BLaER1 treated with 17β-estradiol and CSF1 and Interleukin-3, amounts not matched to agents 10 nM and 100 nM (cell line): Measurements from ENCODE around the gene TAF1D.
"Not testable (repeated sequence)": the region's sequence is repeated elsewhere in the genome, so short reads cannot be mapped to it uniquely, and the experiment has no call there.

Source experiments
- H3K27ac ChIP-seq, 11 experiments: shearing (Covaris generic); formaldehyde crosslinking; 2 replicates each; pipeline ENCODE4 v1.8.1; 2022
- H3K27me3 ChIP-seq, 11 experiments: shearing (Covaris generic); formaldehyde crosslinking; 2 replicates each; pipeline ENCODE4 v1.8.1; 2022
- H3K36me3 ChIP-seq, 11 experiments: shearing (Covaris generic); formaldehyde crosslinking; 2 replicates each; pipeline ENCODE4 v1.8.1; 2022
- H3K4me1 ChIP-seq, 10 experiments: shearing (Covaris generic); formaldehyde crosslinking; 2 replicates each; pipeline ENCODE4 v1.8.1; 2022
- H3K4me2 ChIP-seq, 11 experiments: shearing (Covaris generic); formaldehyde crosslinking; 2 replicates each; pipeline ENCODE4 v1.8.1; 2022
- H3K4me3 ChIP-seq, 10 experiments: shearing (Covaris generic); formaldehyde crosslinking; 2 replicates each; pipeline ENCODE4 v1.8.1; 2022
- H3K9ac ChIP-seq, 11 experiments: shearing (Covaris generic); formaldehyde crosslinking; 2 replicates each; pipeline ENCODE4 v1.8.1; 2022
- H3K9me3 ChIP-seq, 11 experiments: shearing (Covaris generic); formaldehyde crosslinking; replicated peaks in 1 of 11; 2 replicates each; pipeline ENCODE4 v1.8.1; 2022
- H4K20me1 ChIP-seq, 11 experiments: shearing (Covaris generic); formaldehyde crosslinking; 2 replicates each; pipeline ENCODE4 v1.8.1; 2022
- Cebpa-rat ChIP-seq, 11 experiments: shearing (Covaris generic); IDR thresholded peaks; 2 replicates each; pipeline ENCODE4 v1.8.1; 2022

The TAF1D gene

DNA sequence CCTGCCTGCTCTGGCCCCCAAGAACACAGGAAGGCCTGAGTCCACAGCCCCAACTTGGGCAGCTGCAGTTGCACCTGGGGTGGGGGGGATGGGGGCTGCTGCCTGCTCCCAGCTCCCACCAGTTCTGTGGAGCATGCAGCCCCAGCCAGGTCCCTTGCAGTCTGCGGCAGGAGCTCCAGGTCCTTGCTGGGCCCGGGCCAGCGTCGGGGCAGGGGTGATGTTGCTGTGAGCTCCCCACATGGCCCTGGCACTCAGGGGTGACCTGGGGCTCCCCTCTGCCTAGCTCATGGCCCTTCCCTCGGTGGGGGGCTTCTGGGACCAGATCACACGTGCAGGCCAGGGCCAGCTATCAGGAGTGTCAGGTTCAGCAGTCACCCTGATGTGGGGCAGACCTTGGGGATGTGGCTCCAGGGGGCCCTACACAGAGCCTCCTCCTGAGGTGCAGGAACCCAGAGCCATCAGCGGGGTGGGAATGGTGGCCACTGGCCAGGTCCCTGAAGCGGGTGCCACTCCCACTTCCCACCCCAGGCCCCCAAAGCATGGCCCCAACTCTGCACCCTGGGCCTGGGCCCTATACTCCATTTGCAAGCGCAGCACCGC, 32.4 kb upstream of the TAF1D start:
- no peak overlapping the region for H3K9ac ChIP-seq
- peaks cover 11 to 44% (median 26%) of the 10 kb centered on the region in 10 experiments for H3K4me1 ChIP-seq
- no peak for TF ChIP-seq Cebpa-rat (IDR thresholded peaks at IDR 0.05)
- no peaks in the 10 kb centered on the region for H3K27me3 ChIP-seq
- H3K9me3 ChIP-seq: peaks cover 16 to 39% (median 28%) of the 10 kb centered on the region in 11 experiments
- H4K20me1 ChIP-seq: no peaks in the 10 kb centered on the region
- H3K4me2 ChIP-seq: peak overlapping the region in 7 of 11 experiments; percentile 27 to 64 (median 48); a peak in 10 of 22 replicates
- peaks cover 6 to 16% (median 12%) of the 10 kb centered on the region in 11 experiments; a peak in 13 of 22 replicates for H3K36me3 ChIP-seq
- H3K27ac ChIP-seq: peak overlapping the region in 7 of 11 experiments; percentile 50 to 65 (median 61); a peak in 9 of 22 replicates
- H3K4me3 ChIP-seq: no peak overlapping the region

DNA sequence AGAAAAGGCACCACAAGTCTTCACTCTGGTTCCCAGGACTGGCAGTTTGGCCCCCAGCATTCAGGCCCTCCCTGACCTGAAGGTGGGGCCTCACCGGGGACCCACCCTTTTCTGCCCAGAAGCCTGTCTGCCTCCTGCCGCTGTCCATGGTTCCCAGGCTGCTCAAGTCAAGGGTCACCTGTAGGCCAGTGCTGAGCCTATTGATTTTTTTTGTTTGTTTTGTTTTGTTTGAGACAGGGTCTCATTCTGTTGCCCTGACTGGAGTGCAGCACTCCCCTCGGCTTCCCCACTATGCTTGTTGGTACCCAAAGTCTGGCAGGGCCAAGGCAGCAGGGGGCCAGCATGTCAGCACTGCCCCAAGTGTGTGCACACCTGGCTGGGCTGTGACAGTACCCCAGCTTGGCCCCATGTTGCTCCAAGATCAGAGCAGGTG, 31.8 kb upstream of the TAF1D start:
- Histone ChIP-seq H3K4me3 (peak overlapping the region in 1 of 10 experiments; percentile 24; a peak in 1 of 20 replicates), H3K4me1 (peaks cover 11 to 45% (median 26%) of the 10 kb centered on the region in 10 experiments), H3K27me3 (no peaks in the 10 kb centered on the region), H3K4me2 (no peak overlapping the region), H4K20me1 (no peaks in the 10 kb centered on the region), H3K9ac (no peak overlapping the region), H3K9me3 (peaks cover 16 to 39% (median 28%) of the 10 kb centered on the region in 11 experiments), H3K27ac (no peak overlapping the region), H3K36me3 (peaks cover 6 to 16% (median 12%) of the 10 kb centered on the region in 11 experiments; a peak in 13 of 22 replicates)
- no peak for TF ChIP-seq Cebpa-rat (IDR thresholded peaks at IDR 0.05)

DNA sequence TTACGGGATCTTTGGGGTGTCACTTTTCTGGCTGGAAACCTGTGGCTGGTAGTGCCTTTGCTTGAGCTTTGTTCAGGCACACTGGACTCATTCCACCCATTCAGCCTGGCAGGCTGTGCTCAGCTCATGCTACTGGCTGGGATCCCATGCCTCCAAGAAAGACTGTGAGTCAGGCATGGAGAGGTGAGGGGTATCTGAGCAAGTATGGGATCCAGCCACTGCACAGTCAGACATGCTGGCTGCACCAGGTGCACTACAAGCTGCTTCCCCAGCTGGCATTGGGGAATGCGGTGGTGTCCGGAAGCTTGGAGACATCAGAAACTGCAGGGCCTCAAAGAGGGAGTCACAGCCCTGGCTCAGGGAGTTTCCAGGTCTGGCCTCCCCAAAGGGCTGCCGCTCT, 30.8 kb upstream of the TAF1D start:
- no peak for TF ChIP-seq Cebpa-rat (IDR thresholded peaks at IDR 0.05)
- no peak overlapping the region for H3K9ac ChIP-seq

DNA sequence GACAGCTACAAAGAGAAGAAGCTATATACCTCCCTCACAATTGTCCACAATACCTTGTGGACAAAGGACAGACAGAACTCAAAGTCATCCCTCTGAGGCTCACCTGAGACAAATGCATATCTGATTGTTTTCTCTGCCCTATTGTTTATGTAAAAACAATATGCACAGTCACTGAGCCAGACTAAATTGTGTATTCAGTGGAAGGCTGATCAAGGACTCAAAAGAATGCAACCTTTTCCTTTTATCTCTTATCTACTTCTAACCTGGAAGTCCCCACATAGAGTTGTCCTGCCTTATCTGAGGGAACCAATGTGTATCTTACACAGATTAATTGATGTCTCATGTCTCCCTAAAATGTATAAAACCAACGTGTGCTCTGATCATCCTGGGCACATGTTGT, 28.9 kb upstream of the TAF1D start:
- peaks cover 7 to 33% (median 24%) of the 10 kb centered on the region in 11 experiments; a peak in 18 of 22 replicates for H3K36me3 ChIP-seq
- peaks cover 7 to 25% (median 12%) of the 10 kb centered on the region in 10 experiments for H3K4me1 ChIP-seq
- no peak overlapping the region for H3K4me2 ChIP-seq
- no peak for TF ChIP-seq Cebpa-rat (IDR thresholded peaks at IDR 0.05)
- H3K9me3 ChIP-seq: peaks cover 28 to 44% (median 33%) of the 10 kb centered on the region in 11 experiments
- no peak overlapping the region for H3K9ac ChIP-seq
- no peaks in the 10 kb centered on the region for H3K27me3 ChIP-seq
- H3K27ac ChIP-seq: no peak overlapping the region
- H4K20me1 ChIP-seq: no peaks in the 10 kb centered on the region
- no peak overlapping the region for H3K4me3 ChIP-seq

More for the DNA sequence above, 30.8 kb upstream of the TAF1D start:
- Histone ChIP-seq H3K9me3 (peaks cover 20 to 43% (median 31%) of the 10 kb centered on the region in 11 experiments), H3K27me3 (no peaks in the 10 kb centered on the region), H3K36me3 (peaks cover 6 to 17% (median 13%) of the 10 kb centered on the region in 11 experiments; a peak in 15 of 22 replicates), H3K4me2 (no peak overlapping the region), H4K20me1 (no peaks in the 10 kb centered on the region), H3K4me3 (no peak overlapping the region), H3K4me1 (peaks cover 11 to 42% (median 26%) of the 10 kb centered on the region in 10 experiments), H3K27ac (no peak overlapping the region)

DNA sequence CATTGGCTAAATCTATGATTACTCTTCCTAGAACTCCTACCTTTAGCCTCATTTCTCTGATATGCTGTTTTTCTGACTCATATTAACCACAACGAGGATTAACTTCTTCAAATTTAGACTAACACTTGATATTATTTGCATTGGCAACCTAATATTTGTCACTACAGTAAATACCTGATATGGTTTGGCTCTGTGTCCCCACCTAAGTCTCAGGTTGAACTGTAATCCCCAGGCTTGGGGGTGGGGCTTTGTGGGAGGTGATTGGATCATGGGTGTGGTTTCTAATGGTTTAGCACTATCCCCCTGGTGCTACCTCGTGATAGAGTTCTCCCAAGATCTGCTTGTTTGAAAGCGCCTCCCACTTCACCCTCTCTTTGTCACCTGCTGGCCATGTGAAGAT, 25.7 kb upstream of the TAF1D start:
- Histone ChIP-seq H3K9ac (no peak overlapping the region), H3K9me3 (peaks cover 6 to 19% (median 11%) of the 10 kb centered on the region in 11 experiments; a peak in 21 of 22 replicates), H3K36me3 (peaks cover 27 to 54% (median 38%) of the 10 kb centered on the region in 11 experiments), H3K27ac (no peak overlapping the region), H3K27me3 (no peaks in the 10 kb centered on the region), H4K20me1 (no peaks in the 10 kb centered on the region; a peak in 1 of 22 replicates), H3K4me2 (no peak overlapping the region), H3K4me1 (peaks cover 0 to 12% (median 0%) of the 10 kb centered on the region in 10 experiments; a peak in 3 of 20 replicates), H3K4me3 (no peak overlapping the region)
- no peak for TF ChIP-seq Cebpa-rat (IDR thresholded peaks at IDR 0.05)

DNA sequence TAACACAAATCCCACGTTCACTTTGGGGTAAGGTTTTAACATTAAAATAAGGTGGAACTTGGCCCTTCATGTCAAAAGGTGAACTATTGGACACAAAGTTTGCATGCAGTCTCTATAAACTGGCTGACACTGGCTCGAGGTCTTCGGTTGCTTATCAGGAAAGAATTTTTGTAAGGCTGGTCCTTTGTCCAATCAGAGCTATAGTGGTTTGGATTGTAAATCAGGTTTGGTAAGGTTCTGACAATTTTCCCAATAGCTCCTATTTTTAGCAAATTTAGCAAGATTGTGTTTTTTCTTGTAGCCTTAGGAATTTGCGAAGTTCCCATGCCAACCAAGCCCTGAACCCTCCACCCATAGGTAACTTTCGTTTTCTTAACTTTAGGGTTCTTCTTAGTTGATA, 25.2 kb upstream of the TAF1D start:
- H4K20me1 ChIP-seq: no peaks in the 10 kb centered on the region; a peak in 1 of 22 replicates

DNA sequence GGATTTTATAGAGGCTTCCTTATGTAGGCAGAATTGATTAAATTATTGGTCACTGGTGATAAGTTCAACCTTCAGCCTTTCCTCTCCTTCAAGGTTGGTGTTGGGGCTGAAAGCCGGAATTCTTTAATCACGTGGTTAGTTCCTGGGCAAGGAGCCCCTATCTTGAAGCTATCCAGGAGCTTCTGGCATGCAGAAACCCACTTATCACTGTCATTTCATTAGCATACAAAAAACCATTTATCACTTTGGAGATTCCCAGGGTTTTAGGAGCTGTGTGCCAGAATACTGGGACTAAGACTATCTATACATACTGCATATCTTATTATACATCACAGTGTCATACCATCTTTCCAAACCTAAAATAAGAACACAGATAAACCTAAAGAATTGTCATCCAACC, 24.3 kb upstream of the TAF1D start:
- H3K27ac ChIP-seq: no peak overlapping the region

More for the DNA sequence above, 25.2 kb upstream of the TAF1D start:
- no peak overlapping the region for H3K9ac ChIP-seq
- peaks cover 0 to 12% (median 0%) of the 10 kb centered on the region in 10 experiments; a peak in 3 of 20 replicates for H3K4me1 ChIP-seq
- no peak overlapping the region for H3K4me3 ChIP-seq
- no peaks in the 10 kb centered on the region for H3K27me3 ChIP-seq
- H3K9me3 ChIP-seq: peaks cover 5 to 14% (median 9%) of the 10 kb centered on the region in 11 experiments; a peak in 19 of 22 replicates
- no peak for TF ChIP-seq Cebpa-rat (IDR thresholded peaks at IDR 0.05)
- no peak overlapping the region for H3K27ac ChIP-seq
- H3K36me3 ChIP-seq: peaks cover 30 to 56% (median 42%) of the 10 kb centered on the region in 11 experiments
- no peak overlapping the region for H3K4me2 ChIP-seq

DNA sequence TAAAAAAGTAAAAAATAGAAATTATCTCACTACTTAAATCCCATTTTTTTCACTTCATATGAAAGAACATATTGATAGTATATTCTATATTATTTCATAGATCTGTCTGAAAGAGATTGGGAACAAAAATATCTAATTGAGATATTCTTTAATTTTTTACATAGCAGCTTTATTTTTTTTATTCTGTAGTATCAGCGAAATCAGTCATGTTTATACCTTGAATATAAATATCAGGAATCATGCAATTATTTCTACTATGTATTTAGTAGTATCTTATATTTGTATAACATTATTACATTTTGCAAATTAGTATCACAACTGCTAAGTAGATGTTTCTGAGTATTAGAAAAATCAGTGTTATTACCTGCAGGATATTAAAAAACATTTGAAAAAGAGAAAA, 20.6 kb upstream of the TAF1D start:
- no peak for TF ChIP-seq Cebpa-rat (IDR thresholded peaks at IDR 0.05)
- Histone ChIP-seq H3K27me3 (no peaks in the 10 kb centered on the region), H3K36me3 (peaks cover 76 to 100% (median 86%) of the 10 kb centered on the region in 11 experiments)

More for the DNA sequence above, 24.3 kb upstream of the TAF1D start:
- H3K27me3 ChIP-seq: no peaks in the 10 kb centered on the region
- no peak for TF ChIP-seq Cebpa-rat (IDR thresholded peaks at IDR 0.05)
- H4K20me1 ChIP-seq: no peaks in the 10 kb centered on the region; a peak in 1 of 22 replicates
- H3K4me3 ChIP-seq: no peak overlapping the region
- peaks cover 5 to 13% (median 9%) of the 10 kb centered on the region in 11 experiments; a peak in 19 of 22 replicates for H3K9me3 ChIP-seq
- peaks cover 40 to 66% (median 52%) of the 10 kb centered on the region in 11 experiments for H3K36me3 ChIP-seq
- H3K4me2 ChIP-seq: no peak overlapping the region
- H3K4me1 ChIP-seq: peaks cover 0 to 12% (median 0%) of the 10 kb centered on the region in 10 experiments; a peak in 3 of 20 replicates
- no peak overlapping the region for H3K9ac ChIP-seq

DNA sequence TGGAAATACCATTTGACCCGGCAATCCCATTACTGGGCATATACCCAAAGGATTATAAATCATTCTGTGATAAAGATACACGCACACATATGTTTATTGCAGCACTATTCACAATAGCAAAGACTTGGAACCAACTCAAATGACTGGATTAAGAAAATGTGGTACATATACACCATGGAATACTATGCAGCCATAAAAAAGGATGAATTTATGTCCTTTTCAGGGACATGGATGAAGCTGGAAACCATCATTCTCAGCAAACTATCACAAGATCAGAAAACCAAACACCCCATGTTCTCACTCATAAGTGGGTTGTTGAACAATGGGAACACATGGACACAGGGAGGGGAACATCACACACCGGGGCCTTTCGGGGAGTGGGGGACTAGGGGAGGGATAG, 17.8 kb upstream of the TAF1D start:
- not testable (repeated sequence) for H3K4me2 ChIP-seq, H3K27ac ChIP-seq, H3K27me3 ChIP-seq, H4K20me1 ChIP-seq, H3K9ac ChIP-seq, H3K4me3 ChIP-seq, H3K9me3 ChIP-seq
- H3K36me3 ChIP-seq: peaks cover 75 to 100% (median 89%) of the 10 kb centered on the region in 11 experiments
- peaks cover 0 to 13% (median 0%) of the 10 kb centered on the region in 10 experiments; a peak in 4 of 20 replicates for H3K4me1 ChIP-seq

More for the DNA sequence above, 20.6 kb upstream of the TAF1D start:
- H3K27ac ChIP-seq: no peak overlapping the region
- H3K4me1 ChIP-seq: peaks cover 0 to 2% (median 0%) of the 10 kb centered on the region in 10 experiments; a peak in 2 of 20 replicates
- no peak overlapping the region for H3K4me2 ChIP-seq
- H4K20me1 ChIP-seq: peaks cover 0 to 6% (median 0%) of the 10 kb centered on the region in 11 experiments; a peak in 3 of 22 replicates
- H3K9me3 ChIP-seq: peaks cover 1 to 10% (median 4%) of the 10 kb centered on the region in 11 experiments; a peak in 17 of 22 replicates
- no peak overlapping the region for H3K9ac ChIP-seq
- H3K4me3 ChIP-seq: no peak overlapping the region
